Endothelial cell of umbilical vein (primary cell): ENCODE results near the gene TNFRSF1A. TPM values are rescaled to one million over a fixed set of nuclear protein-coding genes. Genes with fewer than 3 reads are reported as not detected.
"Not testable (repeated sequence)": the region's sequence is repeated elsewhere in the genome, so short reads cannot be mapped to it uniquely, and the experiment has no call there.

Experiments
- BruUV-seq: library from RNA; stranded (reverse); fragments of 400-500 nt; replicated peaks from 2 replicates; lab custom pipeline; 2021; lab: Mats Ljungman, UMichigan
- CTCF ChIA-PET: fragments of 300-600, 350-600 bp; sonication (Branson Sonifier 250); formaldehyde crosslinking; loops from one replicate; lab custom pipeline; 2021; ENCODE audit warnings: antibody characterized with exemption, inconsistent platforms; lab: Charles Lee
- POLR2A ChIA-PET: fragments of 300-600, 350-600 bp; sonication (Branson Sonifier 250); formaldehyde crosslinking; loops from one replicate; lab custom pipeline; 2021; ENCODE audit warnings: antibody characterized with exemption, inconsistent platforms; lab: Charles Lee
- DNase-seq: peaks from one replicate; pipeline ENCODE4 v3.0.0-alpha.2; 2011; ENCODE audit warnings: low read depth, low spot score
- FAIRE-seq: peaks from 2 replicates; lab custom pipeline; 2011; peaks lifted over from hg19 to GRCh38; lab: Jason Lieb, UNC
- H2AFZ ChIP-seq: 2 replicates; pipeline ENCODE4 v1.6.0; 2012; ENCODE audit warnings: low read depth, low read length, control low read depth, inconsistent platforms
- H3K27ac ChIP-seq: 2 replicates; pipeline ENCODE4 v1.5.1; 2011; ENCODE audit warnings: low read depth, mild to moderate bottlenecking, control low read depth, low read length, moderate library complexity; ENCODE audit not compliant: insufficient read depth
- H3K27me3 ChIP-seq, 2 experiments: 2 replicates each; pipeline versions ENCODE4 v1.6.0 to v1.6.1; 2011; ENCODE audit warnings: low read length in 2 of 2, mixed read lengths in 1 of 2; ENCODE audit not compliant: control insufficient read depth in 2 of 2, insufficient read depth in 2 of 2
- H3K36me3 ChIP-seq, 2 experiments: 2 replicates in 1 of 2; 3 replicates in 1 of 2; pipeline ENCODE4 v1.5.1; 2011; ENCODE audit warnings: low read length in 2 of 2, mild to moderate bottlenecking in 1 of 2, moderate library complexity in 1 of 2; ENCODE audit not compliant: control insufficient read depth in 2 of 2, insufficient read depth in 2 of 2; ENCODE audit errors: extremely low read depth in 1 of 2
- H3K4me1 ChIP-seq: 3 replicates; pipeline ENCODE4 v1.5.1; 2011; ENCODE audit warnings: mild to moderate bottlenecking, low read length; ENCODE audit not compliant: control insufficient read depth, insufficient read depth; ENCODE audit errors: extremely low read depth
- H3K4me2 ChIP-seq: 2 replicates; pipeline ENCODE4 v1.6.1; 2011; ENCODE audit warnings: low read length, control low read depth, mixed read lengths; ENCODE audit not compliant: insufficient read depth
- H3K4me3 ChIP-seq, 3 experiments: fragments of 200-600 bp in 1 of 3; sonication (generic), shearing (Covaris generic) in 1 of 3; replicated peaks in 1 of 3; 2 replicates each; pipeline ENCODE4 v1.5.1; 2011 to 2016; ENCODE audit warnings: control low read depth in 3 of 3, low read length in 3 of 3, mild to moderate bottlenecking in 2 of 3, inconsistent platforms in 1 of 3, low read depth in 1 of 3, moderate library complexity in 1 of 3; ENCODE audit not compliant: insufficient read depth in 1 of 3
- H3K79me2 ChIP-seq: 2 replicates; pipeline ENCODE4 v1.6.0; 2012; ENCODE audit warnings: low read length, inconsistent platforms; ENCODE audit not compliant: control insufficient read depth, insufficient read depth
- H3K9ac ChIP-seq: replicated peaks from 2 replicates; pipeline ENCODE3; 2011; ENCODE audit warnings: low read length, control low read depth; ENCODE audit not compliant: insufficient read depth; ENCODE audit errors: extremely low read depth
- H3K9me1 ChIP-seq: replicated peaks from 3 replicates; pipeline ENCODE4 v1.6.0; 2011; ENCODE audit warnings: mild to moderate bottlenecking, low read length; ENCODE audit not compliant: control insufficient read depth, insufficient read depth; ENCODE audit errors: extremely low read depth
- H3K9me3 ChIP-seq: replicated peaks from 2 replicates; pipeline ENCODE4 v1.5.1; 2012; ENCODE audit warnings: low read length, inconsistent platforms; ENCODE audit not compliant: control insufficient read depth, insufficient read depth
- H4K20me1 ChIP-seq: replicated peaks from 2 replicates; pipeline ENCODE3; 2011; ENCODE audit warnings: mild to moderate bottlenecking, low read length; ENCODE audit not compliant: control insufficient read depth, insufficient read depth; ENCODE audit errors: extremely low read depth
- CTCF ChIP-seq, 2 donors: IDR thresholded peaks; 1 replicate in 1 of 2; 2 replicates in 1 of 2; pipeline ENCODE4 v1.5.1; 2011; ENCODE audit warnings: low read length in 2 of 2, mild to moderate bottlenecking in 2 of 2, moderate library complexity in 2 of 2, control low read depth in 1 of 2, inconsistent platforms in 1 of 2, low read depth in 1 of 2; ENCODE audit not compliant: insufficient read depth in 1 of 2; ENCODE audit errors: extremely low read depth in 1 of 2
- EZH2 ChIP-seq: IDR thresholded peaks from 2 replicates; pipeline ENCODE4 v1.6.1; 2012; ENCODE audit warnings: borderline replicate concordance, low read depth, mild to moderate bottlenecking, moderate library complexity, low read length, inconsistent platforms; ENCODE audit not compliant: severe bottlenecking
- FOS ChIP-seq: IDR thresholded peaks from 2 replicates; pipeline ENCODE4 v1.6.1; 2011; ENCODE audit warnings: mild to moderate bottlenecking, low read length, moderate library complexity, borderline replicate concordance; ENCODE audit not compliant: insufficient read depth
- GATA2 ChIP-seq: IDR thresholded peaks from 2 replicates; pipeline ENCODE4 v1.7.0; 2011; ENCODE audit warnings: low read depth, mild to moderate bottlenecking, moderate library complexity, mixed read lengths, low read length; ENCODE audit not compliant: insufficient read length, insufficient read depth
- JUN ChIP-seq: IDR thresholded peaks from 2 replicates; pipeline ENCODE4 v1.6.1; 2011; ENCODE audit warnings: borderline replicate concordance, low read depth; ENCODE audit not compliant: insufficient read length, insufficient read depth
- MAX ChIP-seq: IDR thresholded peaks from 2 replicates; pipeline ENCODE4 v1.6.1; 2011; ENCODE audit not compliant: insufficient read depth, insufficient read length
- MYC ChIP-seq: IDR thresholded peaks from one replicate; pipeline ENCODE4 v1.6.1; 2011; ENCODE audit warnings: mild to moderate bottlenecking, low read depth, low read length
- POLR2A ChIP-seq: IDR thresholded peaks from 2 replicates; pipeline ENCODE4 v1.6.1; 2012; ENCODE audit warnings: low read depth, mild to moderate bottlenecking, control low read depth, low read length
- POLR2AphosphoS5 ChIP-seq: IDR thresholded peaks from 2 replicates; pipeline ENCODE4 v1.6.1; 2012; ENCODE audit warnings: low read depth, mild to moderate bottlenecking, control low read depth, low read length, moderate library complexity; ENCODE audit not compliant: insufficient read depth
- dilution Hi-C: fragments of 300-500 bp; cut with MboI; formaldehyde crosslinking; loops from one replicate; pipeline ENCODE4 v1.15.0; 2019; ENCODE audit warnings: low sequenced_read_pairs; ENCODE audit not compliant: extremely low pct_ligation_motif_present
- intact Hi-C: fragments of 100-400 bp; cut with micrococcal nuclease; formaldehyde crosslinking; loops from one replicate; pipeline ENCODE4 v1.10.0; 2022
- polyA plus RNA-seq, 4 experiments: library from polyadenylated mRNA; depleted of rRNA in 3 of 4; stranded (reverse) in 3 of 4; unstranded in 1 of 4; fragments of >200 nt; gene quantifications; 2 replicates each; pipeline versions ENCODE4 v1.2.1 to v1.2.3, GENCODE V29; 2011 to 2012; ENCODE audit warnings: missing spikeins in 1 of 4
- total RNA-seq: library from RNA; stranded (reverse); gene quantifications from 2 replicates; pipeline ENCODE4 v1.2.3, GENCODE V29; 2021

The TNFRSF1A gene
- total and polyA plus RNA-seq, 2 donors (not counting 3 experiments of a cell fraction or from before 2014, with no cell fraction given): 86.5 to 98.2 TPM

- FAIRE-seq (no peak), DNase-seq (no peak)
- no peaks in the 10 kb centered on the region for H3K36me3 ChIP-seq
- POLR2A ChIA-PET: no interaction called here
- no peaks in the 10 kb centered on the region for H3K27me3 ChIP-seq
- TF ChIP-seq FOS: no peak
- no peak for TF ChIP-seq MYC
- no peak for TF ChIP-seq CTCF (IDR thresholded peaks at IDR 0.05; ENCODE audit: extremely low read depth in 1 of 2, insufficient read depth in 1 of 2, low read depth in 1 of 2, low read length in 2 of 2)
- TF ChIP-seq EZH2: no peak
- TF ChIP-seq POLR2A: no peak
- no peak for TF ChIP-seq JUN
- no peak for TF ChIP-seq POLR2AphosphoS5
- no peak for TF ChIP-seq GATA2
- TF ChIP-seq MAX: no peak
- H3K4me3 ChIP-seq: no peak overlapping the region
- no TSS peak for BruUV-seq
- CTCF ChIA-PET: interaction anchor here (1.3 kb wide), 1 partner anchor 8 kb away, joined by 4 read pairs; no protein-coding TSS in a partner anchor
- no peaks in the 10 kb centered on the region for H4K20me1 ChIP-seq
- intact Hi-C loops (no loop called here), dilution Hi-C loops (no loop called here)
- no peaks in the 10 kb centered on the region for H3K79me2 ChIP-seq
- no peak overlapping the region for H3K27ac ChIP-seq
- no peaks in the 10 kb centered on the region for H3K9me1 ChIP-seq
- H3K4me1 ChIP-seq: peaks cover 13% of the 10 kb centered on the region
- H3K9me3 ChIP-seq: no peaks in the 10 kb centered on the region
- no peak overlapping the region for H3K4me2 ChIP-seq
- H3K9ac ChIP-seq: no peak overlapping the region
- no peak overlapping the region for H2AFZ ChIP-seq
Measured at GRCh38 chr12:6292606-6293005, 49.3 kb downstream of the TNFRSF1A start.

- POLR2A ChIA-PET, H3K79me2 ChIP-seq, H3K4me2 ChIP-seq, intact Hi-C loops, H3K36me3 ChIP-seq, BruUV-seq, H3K4me3 ChIP-seq, FAIRE-seq, dilution Hi-C loops, H3K9me1 ChIP-seq, DNase-seq, CTCF ChIA-PET, H3K9ac ChIP-seq, H3K27me3 ChIP-seq, H3K27ac ChIP-seq, H2AFZ ChIP-seq, H4K20me1 ChIP-seq, H3K9me3 ChIP-seq: not testable (repeated sequence)
- peaks cover 20% of the 10 kb centered on the region for H3K4me1 ChIP-seq
Measured at GRCh38 chr12:6289906-6290305, 52.0 kb downstream of the TNFRSF1A start.

GRCh38 chr12:6289081-6289480, 52.8 kb downstream of the TNFRSF1A start:
- POLR2A ChIA-PET, H3K36me3 ChIP-seq, H4K20me1 ChIP-seq, H3K4me2 ChIP-seq, FAIRE-seq, H2AFZ ChIP-seq, H3K9me3 ChIP-seq, intact Hi-C loops, H3K79me2 ChIP-seq, DNase-seq, H3K27ac ChIP-seq, dilution Hi-C loops, H3K9me1 ChIP-seq, BruUV-seq, H3K4me3 ChIP-seq, H3K9ac ChIP-seq, CTCF ChIA-PET, H3K27me3 ChIP-seq: not testable (repeated sequence)
- peaks cover 20% of the 10 kb centered on the region for H3K4me1 ChIP-seq
